Karpas-422 (cell line): ENCODE measurements around the gene KIF4B. TPM values are rescaled to one million over a fixed set of nuclear protein-coding genes. Genes with fewer than 3 reads are reported as not detected.
"Not testable (repeated sequence)": the region's sequence is repeated elsewhere in the genome, so short reads cannot be mapped to it uniquely, and the experiment has no call there.

Experiments used
- DNase-seq: peaks from one replicate; pipeline ENCODE4 v3.0.0-alpha.2; 2015
- H2AFZ ChIP-seq: fragments of 200-600 bp; sonication (generic); 2 replicates; pipeline ENCODE4 v1.6.1; 2014; ENCODE audit warnings: antibody characterized with exemption, low read length, mixed read lengths
- H3K27ac ChIP-seq: fragments of 200-600 bp; sonication (generic); 2 replicates; pipeline ENCODE4 v1.5.1; 2014; ENCODE audit warnings: mild to moderate bottlenecking, low read length, moderate library complexity
- H3K27me3 ChIP-seq: fragments of 200-600 bp; sonication (generic); 2 replicates; pipeline ENCODE4 v1.6.1; 2014; ENCODE audit warnings: low read length, mixed read lengths
- H3K36me3 ChIP-seq: fragments of 200-600 bp; sonication (generic); 2 replicates; pipeline ENCODE4 v1.6.1; 2014; ENCODE audit warnings: low read length, mixed read lengths; ENCODE audit not compliant: insufficient read depth
- H3K4me1 ChIP-seq: fragments of 200-600 bp; sonication (generic); 2 replicates; pipeline ENCODE4 v1.6.1; 2014; ENCODE audit warnings: mild to moderate bottlenecking, low read length, mixed read lengths
- H3K4me2 ChIP-seq: fragments of 200-600 bp; sonication (generic); 2 replicates; pipeline ENCODE4 v1.6.1; 2014; ENCODE audit warnings: low read length, low read depth, mild to moderate bottlenecking; ENCODE audit not compliant: poor library complexity, severe bottlenecking
- H3K4me3 ChIP-seq: fragments of 200-600 bp; sonication (generic); 2 replicates; pipeline ENCODE4 v1.5.1; 2014; ENCODE audit warnings: mild to moderate bottlenecking, antibody characterized with exemption, low read length, mixed read lengths
- H3K79me2 ChIP-seq: fragments of 200-600 bp; sonication (generic); 2 replicates; pipeline ENCODE4 v1.6.1; 2014; ENCODE audit warnings: mild to moderate bottlenecking, low read length, mixed read lengths
- H3K9ac ChIP-seq: fragments of 200-600 bp; sonication (generic); 2 replicates; pipeline ENCODE4 v1.6.0; 2014; ENCODE audit warnings: low read length
- H3K9me2 ChIP-seq: fragments of 200-600 bp; sonication (generic), shearing (Covaris generic); replicated peaks from 2 replicates; pipeline ENCODE4 v1.6.0; 2014; ENCODE audit warnings: mild to moderate bottlenecking, low read length, moderate library complexity; ENCODE audit not compliant: insufficient read depth
- H3K9me3 ChIP-seq: fragments of 300-700, 200-600 bp; sonication (generic); 2 replicates; pipeline ENCODE4 v1.6.1; 2014; ENCODE audit warnings: low read length, mixed read lengths
- H4K20me1 ChIP-seq: fragments of 200-600 bp; sonication (generic); 2 replicates; pipeline ENCODE4 v1.6.1; 2014; ENCODE audit warnings: mild to moderate bottlenecking, antibody characterized with exemption, low read length, low read depth; ENCODE audit not compliant: insufficient read depth
- total RNA-seq: library from RNA; depleted of rRNA; stranded (reverse); fragments of >200 nt; shearing (Covaris generic); gene quantifications from 2 replicates; pipeline ENCODE4 v1.2.3, GENCODE V29; 2014; ENCODE audit warnings: low replicate concordance

The KIF4B gene
- total RNA-seq, 1 experiment from 2014 or later: 0.30 TPM

DNA sequence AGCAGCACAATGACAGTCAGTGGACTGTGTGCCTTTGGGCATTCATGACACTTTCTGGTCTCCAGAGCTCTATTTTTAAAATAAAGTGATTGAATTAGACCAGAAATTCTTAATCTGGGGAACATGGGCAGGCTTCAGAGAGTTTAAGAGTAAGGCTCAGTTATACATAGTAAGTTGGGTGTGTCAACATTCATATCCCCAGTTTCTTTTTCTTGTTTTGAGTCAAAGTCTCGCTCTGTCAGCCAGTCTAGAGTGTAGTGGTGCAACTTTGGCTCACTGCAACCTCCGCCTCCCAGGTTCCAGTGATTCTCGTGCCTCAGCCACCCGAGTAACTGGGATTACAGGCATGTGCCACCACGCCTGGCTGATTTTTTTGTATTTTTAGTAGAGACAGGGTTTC lies 13.7 kb upstream of the KIF4B start:
- Histone ChIP-seq H3K9me2 (no peaks in the 10 kb centered on the region), H3K27ac (no peak overlapping the region)

DNA sequence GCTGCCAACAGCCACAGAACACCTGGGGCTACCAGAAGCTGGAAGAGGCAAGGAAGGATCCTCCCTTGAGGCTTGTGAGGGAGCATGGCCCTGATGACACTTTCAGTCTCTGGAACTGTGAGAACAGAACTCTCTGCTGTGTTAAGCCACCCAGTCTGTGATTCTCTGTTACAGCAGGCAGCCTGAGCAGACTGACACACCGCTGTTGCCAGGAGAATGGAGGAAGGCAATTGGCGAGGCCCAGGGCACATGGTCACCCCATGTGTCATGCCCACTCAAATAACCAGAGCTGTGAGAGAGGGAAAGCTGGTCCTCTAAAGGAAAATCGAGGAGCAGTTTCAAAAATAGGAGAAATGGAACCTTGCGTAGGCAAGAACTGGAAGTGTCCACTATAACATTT lies 12.0 kb upstream of the KIF4B start:
- Histone ChIP-seq H3K9me3 (no peaks in the 10 kb centered on the region), H3K9ac (no peak overlapping the region), H3K27ac (no peak overlapping the region), H3K4me2 (no peak overlapping the region), H3K36me3 (no peaks in the 10 kb centered on the region), H2AFZ (no peak overlapping the region), H4K20me1 (no peaks in the 10 kb centered on the region), H3K9me2 (no peaks in the 10 kb centered on the region), H3K4me3 (no peak overlapping the region), H3K79me2 (no peaks in the 10 kb centered on the region), H3K4me1 (no peaks in the 10 kb centered on the region), H3K27me3 (no peaks in the 10 kb centered on the region)
- no peak for DNase-seq

More for the DNA sequence above, 13.7 kb upstream of the KIF4B start:
- Histone ChIP-seq H3K27me3 (no peaks in the 10 kb centered on the region), H3K4me2 (no peak overlapping the region), H4K20me1 (no peaks in the 10 kb centered on the region), H2AFZ (no peak overlapping the region), H3K9me3 (no peaks in the 10 kb centered on the region), H3K4me3 (no peak overlapping the region), H3K9ac (no peak overlapping the region), H3K4me1 (no peaks in the 10 kb centered on the region), H3K36me3 (no peaks in the 10 kb centered on the region), H3K79me2 (no peaks in the 10 kb centered on the region)
- DNase-seq: no peak

- not testable (repeated sequence) for H4K20me1 ChIP-seq, H3K27ac ChIP-seq, H3K4me3 ChIP-seq, DNase-seq, H3K36me3 ChIP-seq, H3K4me1 ChIP-seq, H3K9me3 ChIP-seq, H3K79me2 ChIP-seq, H2AFZ ChIP-seq, H3K27me3 ChIP-seq, H3K9ac ChIP-seq, H3K4me2 ChIP-seq, H3K9me2 ChIP-seq
Measured at GRCh38 chr5:155002722-155003121, 10.8 kb upstream of the KIF4B start.

- Histone ChIP-seq H3K4me2 (no peak overlapping the region), H3K9me3 (no peaks in the 10 kb centered on the region)
- DNase-seq: peak; percentile 84
Measured at GRCh38 chr5:155004138-155004744, 9.3 kb upstream of the KIF4B start.

GRCh38 chr5:155006265-155006664 lies 7.3 kb upstream of the KIF4B start:
- H4K20me1 ChIP-seq, H3K4me2 ChIP-seq, H3K4me3 ChIP-seq, H2AFZ ChIP-seq, H3K36me3 ChIP-seq, H3K9ac ChIP-seq, DNase-seq, H3K79me2 ChIP-seq, H3K4me1 ChIP-seq, H3K9me2 ChIP-seq, H3K9me3 ChIP-seq, H3K27ac ChIP-seq, H3K27me3 ChIP-seq: not testable (repeated sequence)

More at GRCh38 chr5:155004138-155004744, 9.3 kb upstream of the KIF4B start:
- Histone ChIP-seq H3K9me2 (no peaks in the 10 kb centered on the region), H2AFZ (no peak overlapping the region), H3K27me3 (no peaks in the 10 kb centered on the region), H3K4me3 (no peak overlapping the region), H3K9ac (no peak overlapping the region), H3K4me1 (no peaks in the 10 kb centered on the region), H3K36me3 (no peaks in the 10 kb centered on the region), H3K79me2 (no peaks in the 10 kb centered on the region), H3K27ac (no peak overlapping the region), H4K20me1 (no peaks in the 10 kb centered on the region)

DNA sequence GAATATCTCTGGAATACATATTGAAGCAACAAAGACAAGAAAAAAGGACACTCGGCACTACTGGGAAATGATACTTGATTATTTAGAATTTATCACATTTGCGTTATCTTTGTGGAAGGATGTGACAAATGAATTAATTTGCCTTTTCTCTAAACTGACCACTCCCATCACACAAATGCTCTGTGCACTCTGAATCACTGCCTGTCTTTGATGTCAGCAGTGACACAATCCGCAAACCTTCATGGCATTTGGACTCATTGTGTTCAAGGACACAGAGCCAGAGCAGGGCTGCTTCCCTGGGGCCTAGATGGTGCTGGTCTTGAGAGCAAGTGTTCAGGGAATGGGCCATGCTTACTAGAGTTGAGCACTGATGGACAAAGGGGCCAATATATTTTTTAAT lies 4.9 kb upstream of the KIF4B start:
- H3K27me3 ChIP-seq: no peaks in the 10 kb centered on the region
- H2AFZ ChIP-seq: no peak overlapping the region
- H3K4me1 ChIP-seq: no peaks in the 10 kb centered on the region
- no peaks in the 10 kb centered on the region for H3K79me2 ChIP-seq
- no peak overlapping the region for H3K4me2 ChIP-seq
- H3K9me3 ChIP-seq: no peaks in the 10 kb centered on the region
- no peaks in the 10 kb centered on the region for H3K36me3 ChIP-seq
- no peaks in the 10 kb centered on the region for H3K9me2 ChIP-seq
- H3K4me3 ChIP-seq: no peak overlapping the region
- DNase-seq: no peak
- no peaks in the 10 kb centered on the region for H4K20me1 ChIP-seq
- no peak overlapping the region for H3K9ac ChIP-seq
- H3K27ac ChIP-seq: no peak overlapping the region

DNA sequence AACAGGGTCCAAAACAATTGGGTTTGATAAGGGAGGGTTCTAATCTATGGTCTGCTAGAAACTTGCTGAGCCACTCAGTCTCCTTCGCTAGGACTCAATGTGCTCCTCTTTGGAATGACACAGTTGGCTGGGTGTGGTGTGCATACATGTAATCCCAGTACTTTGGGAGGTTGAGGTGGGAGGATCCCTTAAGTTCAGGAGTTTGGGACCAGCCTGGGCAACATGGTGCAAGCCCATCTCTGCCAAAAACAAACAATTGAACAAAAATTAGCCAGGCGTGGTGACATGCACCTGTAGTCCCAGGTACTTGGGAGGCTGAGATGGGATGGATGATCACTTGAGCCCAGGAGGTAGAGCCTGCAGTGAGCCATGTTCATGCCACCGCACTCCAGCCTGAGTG lies 2.7 kb upstream of the KIF4B start:
- H3K27ac ChIP-seq: no peak overlapping the region

GRCh38 chr5:155015239-155015638 lies 1.7 kb downstream of the KIF4B start:
- Histone ChIP-seq H2AFZ (no peak overlapping the region), H3K27me3 (no peaks in the 10 kb centered on the region), H3K36me3 (no peaks in the 10 kb centered on the region), H3K4me3 (no peak overlapping the region), H3K27ac (no peak overlapping the region), H3K4me1 (no peaks in the 10 kb centered on the region), H4K20me1 (no peaks in the 10 kb centered on the region), H3K9me2 (no peaks in the 10 kb centered on the region), H3K4me2 (no peak overlapping the region), H3K9ac (no peak overlapping the region), H3K79me2 (no peaks in the 10 kb centered on the region), H3K9me3 (no peaks in the 10 kb centered on the region)
- DNase-seq: no peak

More for the DNA sequence above, 2.7 kb upstream of the KIF4B start:
- Histone ChIP-seq H4K20me1 (no peaks in the 10 kb centered on the region), H3K4me2 (no peak overlapping the region), H3K4me3 (no peak overlapping the region), H3K9me2 (no peaks in the 10 kb centered on the region), H3K9me3 (no peaks in the 10 kb centered on the region), H3K79me2 (no peaks in the 10 kb centered on the region), H3K27me3 (no peaks in the 10 kb centered on the region), H3K4me1 (no peaks in the 10 kb centered on the region), H3K36me3 (no peaks in the 10 kb centered on the region), H2AFZ (no peak overlapping the region), H3K9ac (no peak overlapping the region)
- no peak for DNase-seq

- no peaks in the 10 kb centered on the region for H3K79me2 ChIP-seq
- no peaks in the 10 kb centered on the region for H3K4me1 ChIP-seq
- H3K4me3 ChIP-seq: no peak overlapping the region
- no peak overlapping the region for H3K4me2 ChIP-seq
- H4K20me1 ChIP-seq: no peaks in the 10 kb centered on the region
- no peak for DNase-seq
- H3K27ac ChIP-seq: no peak overlapping the region
- no peaks in the 10 kb centered on the region for H3K27me3 ChIP-seq
- H2AFZ ChIP-seq: no peak overlapping the region
- no peaks in the 10 kb centered on the region for H3K9me3 ChIP-seq
- no peaks in the 10 kb centered on the region for H3K36me3 ChIP-seq
- H3K9ac ChIP-seq: no peak overlapping the region
- H3K9me2 ChIP-seq: no peaks in the 10 kb centered on the region
Measured at GRCh38 chr5:155017610-155018009, 4.1 kb downstream of the KIF4B start.
